HEK293 (cell line): ENCODE measurements around the gene TFG.

Source experiments
- CTCF ChIA-PET: fragments of 350-600 bp; formaldehyde crosslinking; extraction: SDS; loops from one replicate; lab custom pipeline; 2021; ENCODE audit warnings: antibody characterized with exemption; lab: Yijun Ruan, JAX
- POLR2A ChIA-PET: fragments of 300-600 bp; formaldehyde crosslinking; extraction: SDS; loops from one replicate; lab custom pipeline; 2020; ENCODE audit warnings: antibody characterized with exemption, inconsistent platforms; lab: Yijun Ruan, JAX
- H3K27ac ChIP-seq: fragments of 200-500 bp; sonication (Bioruptor generic); 2 replicates; pipeline ENCODE4 v1.5.1; 2014; ENCODE audit warnings: low read depth, low read length, control low read depth, inconsistent platforms; ENCODE audit errors: extremely low read depth
- H3K36me3 ChIP-seq, 2 experiments: fragments of 200-500 bp in 1 of 2; sonication (Bioruptor generic) in 1 of 2; 1 replicate in 1 of 2; 2 replicates in 1 of 2; pipeline ENCODE4 v1.5.1; 2014 to 2017; ENCODE audit warnings: inconsistent platforms in 2 of 2, low read length in 2 of 2; ENCODE audit not compliant: control insufficient read depth in 2 of 2, insufficient read depth in 1 of 2
- H3K4me1 ChIP-seq: fragments of 200-500 bp; sonication (Bioruptor generic); 2 replicates; pipeline ENCODE4 v1.5.1; 2014; ENCODE audit warnings: mild to moderate bottlenecking, low read length, inconsistent platforms; ENCODE audit not compliant: control insufficient read depth, insufficient read depth
- H3K4me3 ChIP-seq: 2 replicates; pipeline ENCODE4 v1.5.1; 2011; ENCODE audit warnings: low read depth, mild to moderate bottlenecking, control low read depth, low read length, moderate library complexity
- H3K9me3 ChIP-seq: fragments of 200-500 bp; sonication (Bioruptor generic); 2 replicates; pipeline ENCODE4 v1.5.1; 2014; ENCODE audit warnings: low read depth, low read length, inconsistent platforms; ENCODE audit not compliant: control insufficient read depth, insufficient read depth
- MEIS1 ChIP-seq: sonication (generic); formaldehyde crosslinking; IDR thresholded peaks from 2 replicates; pipeline ENCODE4 v1.8.1; 2022; ENCODE audit warnings: missing genetic modification reagents, mild to moderate bottlenecking, borderline replicate concordance
- MYNN ChIP-seq: fragments of 450-650 bp; formaldehyde crosslinking; IDR thresholded peaks from 2 replicates; pipeline ENCODE4 v1.5.1; 2016; ENCODE audit warnings: missing biosample characterization, missing genetic modification characterization, borderline replicate concordance
- PRDM10 ChIP-seq: fragments of 450-650 bp; formaldehyde crosslinking; IDR thresholded peaks from 2 replicates; pipeline ENCODE4 v1.5.1; 2016; ENCODE audit warnings: missing biosample characterization, missing genetic modification characterization
- ZNF148 ChIP-seq: fragments of 450-650 bp; formaldehyde crosslinking; IDR thresholded peaks from 2 replicates; pipeline ENCODE4 v1.5.0; 2017; ENCODE audit warnings: missing biosample characterization, missing genetic modification characterization, borderline replicate concordance
- ZNF174 ChIP-seq: fragments of 450-650 bp; formaldehyde crosslinking; IDR thresholded peaks from 2 replicates; pipeline ENCODE4 v1.5.0; 2017; ENCODE audit warnings: missing biosample characterization, mild to moderate bottlenecking, missing genetic modification characterization
- ZNF473 ChIP-seq: fragments of 450-650 bp; formaldehyde crosslinking; IDR thresholded peaks from 2 replicates; pipeline ENCODE4 v1.5.1; 2017; ENCODE audit warnings: missing biosample characterization, missing genetic modification characterization
- ZNF48 ChIP-seq: fragments of 450-650 bp; formaldehyde crosslinking; IDR thresholded peaks from 2 replicates; pipeline ENCODE4 v1.5.1; 2016; ENCODE audit warnings: missing biosample characterization, missing genetic modification characterization
- ZNF518A ChIP-seq: fragments of 450-650 bp; formaldehyde crosslinking; conservative IDR thresholded peaks from 2 replicates; pipeline ENCODE4 v1.5.1; 2016; ENCODE audit warnings: low read depth, missing biosample characterization, missing genetic modification characterization
- ZNF521 ChIP-seq: fragments of 450-650 bp; formaldehyde crosslinking; IDR thresholded peaks from 2 replicates; pipeline ENCODE4 v1.5.1; 2017; ENCODE audit warnings: missing biosample characterization, mild to moderate bottlenecking, missing genetic modification characterization
- ZNF529 ChIP-seq: fragments of 450-650 bp; formaldehyde crosslinking; IDR thresholded peaks from 2 replicates; pipeline ENCODE4 v1.5.1; 2017; ENCODE audit warnings: missing genetic modification characterization, missing biosample characterization; ENCODE audit not compliant: insufficient replicate concordance
- ZNF585B ChIP-seq: fragments of 450-650 bp; formaldehyde crosslinking; IDR thresholded peaks from 2 replicates; pipeline ENCODE4 v1.5.1; 2016; ENCODE audit warnings: missing biosample characterization, missing genetic modification characterization
- ZNF629 ChIP-seq: fragments of 450-650 bp; formaldehyde crosslinking; IDR thresholded peaks from 2 replicates; pipeline ENCODE4 v1.5.1; 2017; ENCODE audit warnings: missing biosample characterization, missing genetic modification characterization
- ZNF645 ChIP-seq: fragments of 450-650 bp; formaldehyde crosslinking; IDR thresholded peaks from 2 replicates; pipeline ENCODE4; 2016; ENCODE audit warnings: missing biosample characterization, missing genetic modification characterization
- ZNF843 ChIP-seq: fragments of 450-650 bp; formaldehyde crosslinking; IDR thresholded peaks from 2 replicates; pipeline ENCODE4 v1.5.1; 2016; ENCODE audit warnings: missing biosample characterization, missing genetic modification characterization
- ZSCAN16 ChIP-seq: fragments of 450-650 bp; formaldehyde crosslinking; IDR thresholded peaks from 2 replicates; pipeline ENCODE4 v1.5.1; 2016; ENCODE audit warnings: missing biosample characterization, missing genetic modification characterization
- ZSCAN23 ChIP-seq: fragments of 450-650 bp; formaldehyde crosslinking; IDR thresholded peaks from 2 replicates; pipeline ENCODE4 v1.5.1; 2016; ENCODE audit warnings: missing biosample characterization, missing genetic modification characterization

Gene TFG

GRCh38 chr3:100765437-100765975, 56.2 kb downstream of the TFG start:
- POLR2A ChIA-PET = no interaction called here
- H3K4me3 ChIP-seq = no peak overlapping the region
- no peaks in the 10 kb centered on the region for H3K36me3 ChIP-seq
- no peaks in the 10 kb centered on the region for H3K4me1 ChIP-seq
- H3K27ac ChIP-seq = no peak overlapping the region
- CTCF ChIA-PET = no interaction called here
- no peaks in the 10 kb centered on the region for H3K9me3 ChIP-seq
- TF ChIP-seq ZNF645 (tag by site-specific recombination) (no peak), ZNF521 (tag by site-specific recombination) (no peak), ZNF148 (tag by site-specific recombination) (no peak), ZNF585B (tag by site-specific recombination) (no peak), ZSCAN16 (no peak), MEIS1 (CRISPR knock-in tag) (no peak), ZNF629 (tag by site-specific recombination) (no peak), ZNF174 (no peak), PRDM10 (no peak), ZNF843 (tag by site-specific recombination) (no peak), ZNF48 (tag by site-specific recombination) (no peak), ZNF518A (tag by site-specific recombination) (no peak), MYNN (tag by site-specific recombination) (no peak), ZNF473 (tag by site-specific recombination) (no peak), ZSCAN23 (no peak), ZNF529 (tag by site-specific recombination) (no peak)
